Hepatic stellate cell (primary cell): Measurements from ENCODE around the gene ETV4.

Experiments
- DNase-seq: peaks from one replicate; pipeline ENCODE4 v3.0.0; 2011; ENCODE audit warnings: low spot score

Gene ETV4

GRCh38 chr17:43543771-43544575, 2.2 kb downstream of the ETV4 start:
- no peak for DNase-seq

GRCh38 chr17:43543300-43543699, 2.8 kb downstream of the ETV4 start:
- DNase-seq: no peak

- DNase-seq: no peak
Measured at GRCh38 chr17:43542859-43543258, 3.3 kb downstream of the ETV4 start.

GRCh38 chr17:43540821-43541674, 5.1 kb downstream of the ETV4 start:
- peak; percentile 30 for DNase-seq

- peak; percentile 90 for DNase-seq
Measured at GRCh38 chr17:43536236-43536992, 9.7 kb downstream of the ETV4 start.

- DNase-seq: no peak
Measured at GRCh38 chr17:43534909-43535308, 11.2 kb downstream of the ETV4 start.

GRCh38 chr17:43533699-43534098, 12.4 kb downstream of the ETV4 start:
- DNase-seq: no peak

- DNase-seq: no peak
Measured at GRCh38 chr17:43532581-43532980, 13.6 kb downstream of the ETV4 start.

GRCh38 chr17:43531955-43532354, 14.2 kb downstream of the ETV4 start:
- no peak for DNase-seq

- DNase-seq: no peak
Measured at GRCh38 chr17:43531082-43531378, 15.1 kb downstream of the ETV4 start.

GRCh38 chr17:43530288-43531081, 15.7 kb downstream of the ETV4 start:
- peak; percentile 85 for DNase-seq

GRCh38 chr17:43529947-43530287, 16.2 kb downstream of the ETV4 start:
- DNase-seq: no peak

GRCh38 chr17:43528988-43529814, 16.9 kb downstream of the ETV4 start:
- DNase-seq: no peak

- DNase-seq: no peak
Measured at GRCh38 chr17:43528319-43528987, 17.7 kb downstream of the ETV4 start.

- no peak for DNase-seq
Measured at GRCh38 chr17:43526886-43527648, 19.1 kb downstream of the ETV4 start.

GRCh38 chr17:43524945-43525575, 21.1 kb downstream of the ETV4 start:
- DNase-seq: no peak

GRCh38 chr17:43521389-43521788, 24.8 kb downstream of the ETV4 start:
- DNase-seq: no peak

GRCh38 chr17:43517615-43518386, 28.3 kb downstream of the ETV4 start:
- DNase-seq: peak; percentile 32
